ENCODE data around the gene GRIN2A. TPM values are rescaled to one million over a fixed set of nuclear protein-coding genes. Genes with fewer than 3 reads are reported as not detected.

The GRIN2A gene
- total RNA-seq, 1 donor from 2014 or later: 6.8 TPM

GRCh38 chr16:10205688-10206087 is 23.5 kb upstream of the GRIN2A start:
- Mint-ChIP-seq H3K27ac (ENCODE audit: unreplicated experiment) (no peak overlapping the region), H3K4me1 (ENCODE audit: low read depth, unreplicated experiment) (peaks cover 1% of the 10 kb centered on the region)

GRCh38 chr16:10202649-10203048 is 20.4 kb upstream of the GRIN2A start:
- no peak for DNase-seq
- TF ChIP-seq CTCF (IDR thresholded peaks at IDR 0.05; ENCODE audit: partially characterized antibody, unreplicated experiment): no peak
- no peak overlapping the region for H3K4me3 Mint-ChIP-seq (ENCODE audit: unreplicated experiment)
- no peaks in the 10 kb centered on the region for H3K4me1 Mint-ChIP-seq (ENCODE audit: low read depth, unreplicated experiment)
- H3K27me3 Mint-ChIP-seq (ENCODE audit: unreplicated experiment): peaks cover 2% of the 10 kb centered on the region
- no peaks in the 10 kb centered on the region for H3K9me3 Mint-ChIP-seq (ENCODE audit: unreplicated experiment)
- H3K36me3 Mint-ChIP-seq (ENCODE audit: unreplicated experiment): no peaks in the 10 kb centered on the region
- no peak overlapping the region for H3K27ac Mint-ChIP-seq (ENCODE audit: unreplicated experiment)

More at GRCh38 chr16:10205688-10206087, 23.5 kb upstream of the GRIN2A start:
- Mint-ChIP-seq H3K27me3 (ENCODE audit: unreplicated experiment) (no peaks in the 10 kb centered on the region), H3K4me3 (ENCODE audit: unreplicated experiment) (no peak overlapping the region), H3K9me3 (ENCODE audit: unreplicated experiment) (no peaks in the 10 kb centered on the region), H3K36me3 (ENCODE audit: unreplicated experiment) (no peaks in the 10 kb centered on the region)
- no peak for TF ChIP-seq CTCF (IDR thresholded peaks at IDR 0.05; ENCODE audit: partially characterized antibody, unreplicated experiment)
- no peak for DNase-seq

GRCh38 chr16:10200637-10201586 is 18.7 kb upstream of the GRIN2A start:
- no peaks in the 10 kb centered on the region for H3K36me3 Mint-ChIP-seq (ENCODE audit: unreplicated experiment)
- H3K27ac Mint-ChIP-seq (ENCODE audit: unreplicated experiment): no peak overlapping the region
- TF ChIP-seq CTCF (IDR thresholded peaks at IDR 0.05; ENCODE audit: partially characterized antibody, unreplicated experiment): no peak
- no peak for DNase-seq
- H3K4me1 Mint-ChIP-seq (ENCODE audit: low read depth, unreplicated experiment): no peaks in the 10 kb centered on the region
- peaks cover 2% of the 10 kb centered on the region for H3K27me3 Mint-ChIP-seq (ENCODE audit: unreplicated experiment)
- H3K9me3 Mint-ChIP-seq (ENCODE audit: unreplicated experiment): no peaks in the 10 kb centered on the region
- H3K4me3 Mint-ChIP-seq (ENCODE audit: unreplicated experiment): no peak overlapping the region

GRCh38 chr16:10196999-10197398 is 14.8 kb upstream of the GRIN2A start:
- H3K4me3 Mint-ChIP-seq (ENCODE audit: unreplicated experiment): no peak overlapping the region
- no peaks in the 10 kb centered on the region for H3K9me3 Mint-ChIP-seq (ENCODE audit: unreplicated experiment)
- DNase-seq: no peak
- no peaks in the 10 kb centered on the region for H3K4me1 Mint-ChIP-seq (ENCODE audit: low read depth, unreplicated experiment)
- H3K27me3 Mint-ChIP-seq (ENCODE audit: unreplicated experiment): peaks cover 4% of the 10 kb centered on the region
- TF ChIP-seq CTCF (IDR thresholded peaks at IDR 0.05; ENCODE audit: partially characterized antibody, unreplicated experiment): no peak
- H3K36me3 Mint-ChIP-seq (ENCODE audit: unreplicated experiment): no peaks in the 10 kb centered on the region
- H3K27ac Mint-ChIP-seq (ENCODE audit: unreplicated experiment): no peak overlapping the region

- no peaks in the 10 kb centered on the region for H3K36me3 Mint-ChIP-seq (ENCODE audit: unreplicated experiment)
Measured at GRCh38 chr16:10191096-10191495, 8.9 kb upstream of the GRIN2A start.

More at GRCh38 chr16:10191096-10191495, 8.9 kb upstream of the GRIN2A start:
- no peak for TF ChIP-seq CTCF (IDR thresholded peaks at IDR 0.05; ENCODE audit: partially characterized antibody, unreplicated experiment)
- no peak overlapping the region for H3K4me3 Mint-ChIP-seq (ENCODE audit: unreplicated experiment)
- no peak overlapping the region for H3K27ac Mint-ChIP-seq (ENCODE audit: unreplicated experiment)
- DNase-seq: no peak
- H3K4me1 Mint-ChIP-seq (ENCODE audit: low read depth, unreplicated experiment): no peaks in the 10 kb centered on the region
- no peaks in the 10 kb centered on the region for H3K9me3 Mint-ChIP-seq (ENCODE audit: unreplicated experiment)
- H3K27me3 Mint-ChIP-seq (ENCODE audit: unreplicated experiment): peaks cover 2% of the 10 kb centered on the region

Measured in glutamatergic neuron (in vitro differentiated cells).